ENCODE results near the gene OR10H4. TPM values are rescaled to one million over a fixed set of nuclear protein-coding genes. Genes with fewer than 3 reads are reported as not detected.

The OR10H4 gene
- total and polyA plus RNA-seq, 2 donors (not counting 1 experiment from before 2014, with no cell fraction given): not detected

- H3K9me3 ChIP-seq (ENCODE audit: control insufficient read depth, insufficient read depth, low read depth, low read length): no peaks in the 10 kb centered on the region
- no peak overlapping the region for H3K4me3 ChIP-seq (replicated peaks in 1 of 4; ENCODE audit: control extremely low read depth in 1 of 4, insufficient read depth in 1 of 4, low read depth in 3 of 4, low read length in 4 of 4)
- no peak overlapping the region for H2AFZ ChIP-seq (ENCODE audit: low read length)
- H3K9ac ChIP-seq (ENCODE audit: insufficient read depth, low read length): no peak overlapping the region
- H3K79me2 ChIP-seq (ENCODE audit: control insufficient read depth, insufficient read depth, low read length): no peaks in the 10 kb centered on the region
- H3K27ac ChIP-seq (ENCODE audit: insufficient read depth, low read length): no peak overlapping the region
- H3K4me1 ChIP-seq (ENCODE audit: control insufficient read depth, extremely low read depth, insufficient read depth, low read length): no peaks in the 10 kb centered on the region
- no peaks in the 10 kb centered on the region for H4K20me1 ChIP-seq (ENCODE audit: control insufficient read depth, extremely low read depth, insufficient read depth, low read length)
- H3K27me3 ChIP-seq (ENCODE audit: control insufficient read depth, insufficient read depth, low read length): no peaks in the 10 kb centered on the region
- no peak for TF ChIP-seq EZH2 (IDR thresholded peaks at IDR 0.05; ENCODE audit: low read length, missing control alignments)
- no peaks in the 10 kb centered on the region for H3K36me3 ChIP-seq (ENCODE audit: control insufficient read depth, insufficient read depth, low read length)
- H3K4me2 ChIP-seq (ENCODE audit: extremely low read depth, insufficient read depth, low read length): no peak overlapping the region
- DNase-seq (ENCODE audit: low read depth in 2 of 2): no peak
Observed at GRCh38 chr19:15936950-15937349, 11.9 kb upstream of the OR10H4 start.

GRCh38 chr19:15937771-15938170 is 11.0 kb upstream of the OR10H4 start:
- H3K27ac ChIP-seq (ENCODE audit: insufficient read depth, low read length): no peak overlapping the region
- no peaks in the 10 kb centered on the region for H3K27me3 ChIP-seq (ENCODE audit: control insufficient read depth, insufficient read depth, low read length)
- TF ChIP-seq EZH2 (IDR thresholded peaks at IDR 0.05; ENCODE audit: low read length, missing control alignments) (no peak), CTCF (conservative IDR thresholded peaks at IDR 0.05 in 1 of 2, IDR thresholded peaks at IDR 0.05 in 1 of 2; ENCODE audit: low read depth in 1 of 2, low read length in 2 of 2) (no peak)
- no peak overlapping the region for H2AFZ ChIP-seq (ENCODE audit: low read length)
- no peak overlapping the region for H3K9ac ChIP-seq (ENCODE audit: insufficient read depth, low read length)
- no peaks in the 10 kb centered on the region for H3K79me2 ChIP-seq (ENCODE audit: control insufficient read depth, insufficient read depth, low read length)
- no peak overlapping the region for H3K4me3 ChIP-seq (replicated peaks in 1 of 4; ENCODE audit: control extremely low read depth in 1 of 4, insufficient read depth in 1 of 4, low read depth in 3 of 4, low read length in 4 of 4)
- no peaks in the 10 kb centered on the region for H4K20me1 ChIP-seq (ENCODE audit: control insufficient read depth, extremely low read depth, insufficient read depth, low read length)
- no peaks in the 10 kb centered on the region for H3K36me3 ChIP-seq (ENCODE audit: control insufficient read depth, insufficient read depth, low read length)
- DNase-seq (ENCODE audit: low read depth in 2 of 2): no peak
- H3K9me3 ChIP-seq (ENCODE audit: control insufficient read depth, insufficient read depth, low read depth, low read length): no peaks in the 10 kb centered on the region
- H3K4me2 ChIP-seq (ENCODE audit: extremely low read depth, insufficient read depth, low read length): no peak overlapping the region
- no peaks in the 10 kb centered on the region for H3K4me1 ChIP-seq (ENCODE audit: control insufficient read depth, extremely low read depth, insufficient read depth, low read length)

DNA sequence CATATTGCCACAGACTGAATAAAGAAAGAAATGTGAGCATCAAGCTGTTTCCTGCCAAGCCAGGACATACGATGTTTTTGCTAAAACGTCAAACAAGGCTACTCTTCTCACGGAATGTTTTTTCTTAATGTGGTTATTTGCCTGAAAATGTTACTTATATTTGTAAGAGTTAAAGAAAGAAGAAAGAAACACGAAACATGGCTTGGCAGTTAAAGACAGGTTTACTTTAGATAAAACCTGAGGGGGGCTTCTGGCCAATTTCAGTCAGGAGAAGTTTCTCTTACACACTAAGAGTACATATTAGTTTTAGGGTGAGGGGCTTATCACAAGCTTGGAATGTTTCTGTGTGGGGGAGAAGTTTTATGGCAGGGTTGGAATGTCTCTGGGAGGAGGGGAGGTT is 4.4 kb upstream of the OR10H4 start:
- no peak overlapping the region for H2AFZ ChIP-seq (ENCODE audit: low read length)
- H3K36me3 ChIP-seq (ENCODE audit: control insufficient read depth, insufficient read depth, low read length): no peaks in the 10 kb centered on the region
- no peak overlapping the region for H3K27ac ChIP-seq (ENCODE audit: insufficient read depth, low read length)
- H3K4me2 ChIP-seq (ENCODE audit: extremely low read depth, insufficient read depth, low read length): no peak overlapping the region
- no peak for TF ChIP-seq EZH2 (IDR thresholded peaks at IDR 0.05; ENCODE audit: low read length, missing control alignments)
- TF ChIP-seq CTCF (conservative IDR thresholded peaks at IDR 0.05 in 1 of 2, IDR thresholded peaks at IDR 0.05 in 1 of 2; ENCODE audit: low read depth in 1 of 2, low read length in 2 of 2): no peak
- H4K20me1 ChIP-seq (ENCODE audit: control insufficient read depth, extremely low read depth, insufficient read depth, low read length): no peaks in the 10 kb centered on the region
- H3K9me3 ChIP-seq (ENCODE audit: control insufficient read depth, insufficient read depth, low read depth, low read length): no peaks in the 10 kb centered on the region
- no peaks in the 10 kb centered on the region for H3K79me2 ChIP-seq (ENCODE audit: control insufficient read depth, insufficient read depth, low read length)
- no peak for DNase-seq (ENCODE audit: low read depth in 2 of 2)
- no peak overlapping the region for H3K9ac ChIP-seq (ENCODE audit: insufficient read depth, low read length)
- H3K27me3 ChIP-seq (ENCODE audit: control insufficient read depth, insufficient read depth, low read length): no peaks in the 10 kb centered on the region
- H3K4me1 ChIP-seq (ENCODE audit: control insufficient read depth, extremely low read depth, insufficient read depth, low read length): no peaks in the 10 kb centered on the region
- H3K4me3 ChIP-seq (replicated peaks in 1 of 4; ENCODE audit: control extremely low read depth in 1 of 4, insufficient read depth in 1 of 4, low read depth in 3 of 4, low read length in 4 of 4): no peak overlapping the region
